GM18858 (cell line): Measurements from ENCODE around the gene ZNF467.

Experiments
- ATAC-seq: cut with Tn5 transposase; IDR thresholded peaks from one replicate; pipeline ENCODE4 v1.9.1; 2021; ENCODE audit not compliant: unreplicated experiment

The ZNF467 gene

GRCh38 chr7:149808311-149808710 is 34.9 kb upstream of the ZNF467 start:
- no peak for ATAC-seq

GRCh38 chr7:149806726-149807125 is 33.3 kb upstream of the ZNF467 start:
- ATAC-seq, result no peak

- ATAC-seq, result no peak
Measured at GRCh38 chr7:149804106-149804505, 30.7 kb upstream of the ZNF467 start.

GRCh38 chr7:149803551-149804074 is 30.2 kb upstream of the ZNF467 start:
- ATAC-seq, result no peak

GRCh38 chr7:149802966-149803365 is 29.6 kb upstream of the ZNF467 start:
- no peak for ATAC-seq

GRCh38 chr7:149801816-149802215 is 28.4 kb upstream of the ZNF467 start:
- ATAC-seq, result no peak

- no peak for ATAC-seq
Measured at GRCh38 chr7:149801002-149801566, 27.7 kb upstream of the ZNF467 start.

- ATAC-seq, result no peak
Measured at GRCh38 chr7:149800169-149800555, 26.8 kb upstream of the ZNF467 start.

- ATAC-seq, result no peak
Measured at GRCh38 chr7:149799397-149800168, 26.2 kb upstream of the ZNF467 start.

- ATAC-seq, result no peak
Measured at GRCh38 chr7:149797771-149798170, 24.4 kb upstream of the ZNF467 start.

- no peak for ATAC-seq
Measured at GRCh38 chr7:149796287-149796860, 23.0 kb upstream of the ZNF467 start.

- ATAC-seq, result no peak
Measured at GRCh38 chr7:149795126-149795525, 21.7 kb upstream of the ZNF467 start.

GRCh38 chr7:149794661-149795060 is 21.3 kb upstream of the ZNF467 start:
- no peak for ATAC-seq

- no peak for ATAC-seq
Measured at GRCh38 chr7:149793261-149793660, 19.9 kb upstream of the ZNF467 start.

GRCh38 chr7:149792220-149792595 is 18.8 kb upstream of the ZNF467 start:
- no peak for ATAC-seq

GRCh38 chr7:149791411-149792219 is 18.2 kb upstream of the ZNF467 start:
- no peak for ATAC-seq

GRCh38 chr7:149790754-149791360 is 17.5 kb upstream of the ZNF467 start:
- ATAC-seq, result no peak

GRCh38 chr7:149790146-149790548 is 16.8 kb upstream of the ZNF467 start:
- no peak for ATAC-seq

GRCh38 chr7:149789101-149789500 is 15.7 kb upstream of the ZNF467 start:
- ATAC-seq, result no peak

GRCh38 chr7:149788300-149788851 is 15.0 kb upstream of the ZNF467 start:
- ATAC-seq, result no peak
